SK-N-MC (cell line): ENCODE data around the gene CD79B.
"Not testable (repeated sequence)": the region's sequence is repeated elsewhere in the genome, so short reads cannot be mapped to it uniquely, and the experiment has no call there.

Source experiments
- DNase-seq: peaks from one replicate; pipeline ENCODE4 v3.0.0-alpha.2; 2011; ENCODE audit warnings: low read depth, low spot score
- H3K27ac ChIP-seq: fragments of 200-600 bp; sonication (generic); 2 replicates; pipeline ENCODE4 v1.5.1; 2016; ENCODE audit warnings: mixed run types
- H3K36me3 ChIP-seq: fragments of 200-600 bp; sonication (generic); 2 replicates; pipeline ENCODE4 v1.6.1; 2017; ENCODE audit warnings: antibody characterized with exemption, low read length, mixed read lengths; ENCODE audit not compliant: insufficient read depth
- H3K4me3 ChIP-seq: fragments of 200-600 bp; sonication (generic); 2 replicates; pipeline ENCODE4 v1.5.1; 2016
- H3K9ac ChIP-seq: fragments of 200-600 bp; sonication (generic); 2 replicates; pipeline ENCODE4 v1.8.0; 2017; ENCODE audit warnings: mixed run types, mixed read lengths; ENCODE audit not compliant: insufficient read length
- H3K9me3 ChIP-seq: fragments of 200-600 bp; sonication (generic); 2 replicates; pipeline ENCODE4 v1.6.1; 2017; ENCODE audit warnings: low read depth, mild to moderate bottlenecking, antibody characterized with exemption, low read length, moderate library complexity, mixed read lengths
- EZH2 ChIP-seq: fragments of 200-600 bp; sonication (generic); IDR thresholded peaks from one replicate; pipeline ENCODE4 v1.6.1; 2017; ENCODE audit warnings: antibody characterized with exemption
- FOXP2 ChIP-seq: optimal IDR thresholded peaks from 2 replicates; pipeline ENCODE3; 2011; ENCODE audit warnings: mild to moderate bottlenecking, moderate library complexity; ENCODE audit not compliant: insufficient read depth; ENCODE audit errors: extremely low read length, control extremely low read depth
- POLR2AphosphoS5 ChIP-seq: IDR thresholded peaks from 2 replicates; pipeline ENCODE4 v1.6.1; 2012; ENCODE audit warnings: mild to moderate bottlenecking, low read depth, low read length, borderline replicate concordance

The CD79B gene

GRCh38 chr17:63918305-63918704 lies 13.8 kb downstream of the CD79B start:
- DNase-seq = no peak
- Histone ChIP-seq H3K9ac (no peak overlapping the region), H3K27ac (no peak overlapping the region), H3K36me3 (no peaks in the 10 kb centered on the region), H3K9me3 (no peaks in the 10 kb centered on the region), H3K4me3 (no peak overlapping the region)
- TF ChIP-seq FOXP2 (no peak), EZH2 (no peak), POLR2AphosphoS5 (no peak)

- no peak overlapping the region for H3K4me3 ChIP-seq
- TF ChIP-seq POLR2AphosphoS5 (no peak), FOXP2 (no peak)
- H3K36me3 ChIP-seq = no peaks in the 10 kb centered on the region
- H3K9ac ChIP-seq = no peak overlapping the region
- H3K27ac ChIP-seq = no peak overlapping the region
- no peak for DNase-seq
- no peaks in the 10 kb centered on the region for H3K9me3 ChIP-seq
Observed at GRCh38 chr17:63917646-63918045, 14.5 kb downstream of the CD79B start.

GRCh38 chr17:63917206-63917605 lies 14.9 kb downstream of the CD79B start:
- H3K27ac ChIP-seq, H3K9ac ChIP-seq, H3K36me3 ChIP-seq, DNase-seq, H3K4me3 ChIP-seq, H3K9me3 ChIP-seq: not testable (repeated sequence)

GRCh38 chr17:63916566-63917185 lies 15.5 kb downstream of the CD79B start:
- H3K9me3 ChIP-seq = no peaks in the 10 kb centered on the region
- H3K9ac ChIP-seq = no peak overlapping the region
- no peaks in the 10 kb centered on the region for H3K36me3 ChIP-seq
- TF ChIP-seq POLR2AphosphoS5 (no peak), FOXP2 (no peak), EZH2 (no peak)
- H3K27ac ChIP-seq = no peak overlapping the region
- no peak overlapping the region for H3K4me3 ChIP-seq
- no peak for DNase-seq

GRCh38 chr17:63915753-63916152 lies 16.4 kb downstream of the CD79B start:
- not testable (repeated sequence) for H3K9me3 ChIP-seq, H3K4me3 ChIP-seq, H3K27ac ChIP-seq, H3K36me3 ChIP-seq, DNase-seq, H3K9ac ChIP-seq

- no peak for DNase-seq
- Histone ChIP-seq H3K4me3 (no peak overlapping the region), H3K9ac (no peak overlapping the region), H3K36me3 (no peaks in the 10 kb centered on the region), H3K9me3 (no peaks in the 10 kb centered on the region), H3K27ac (no peak overlapping the region)
- TF ChIP-seq POLR2AphosphoS5 (no peak), EZH2 (no peak), FOXP2 (no peak)
Observed at GRCh38 chr17:63914471-63914870, 17.7 kb downstream of the CD79B start.

- no peak for DNase-seq
- Histone ChIP-seq H3K4me3 (no peak overlapping the region), H3K36me3 (no peaks in the 10 kb centered on the region), H3K9ac (no peak overlapping the region), H3K27ac (no peak overlapping the region), H3K9me3 (no peaks in the 10 kb centered on the region)
- TF ChIP-seq EZH2 (no peak), FOXP2 (no peak), POLR2AphosphoS5 (no peak)
Observed at GRCh38 chr17:63911657-63912100, 20.5 kb downstream of the CD79B start.

- TF ChIP-seq FOXP2 (no peak), EZH2 (no peak), POLR2AphosphoS5 (no peak)
- no peak within 1 kb of the TSS for H3K4me3 ChIP-seq
- H3K36me3 ChIP-seq = no peaks in the 10 kb centered on the region
- DNase-seq = no peak
- no peak within 1 kb of the TSS for H3K27ac ChIP-seq
- H3K9ac ChIP-seq = no peak within 1 kb of the TSS
- no peaks in the 10 kb centered on the region for H3K9me3 ChIP-seq
Observed at GRCh38 chr17:63911041-63911635, 21.0 kb downstream of the CD79B start, which contains the start of gene CSHL1. CSHL1 (minus strand) TSS chr17:63911258; CDS start chr17:63911196, 62 bp downstream.

- TF ChIP-seq EZH2 = no peak
- TF ChIP-seq POLR2AphosphoS5 = no peak
- no peak for TF ChIP-seq FOXP2
- Histone ChIP-seq H3K9me3 (no peaks in the 10 kb centered on the region), H3K27ac (no peak overlapping the region), H3K9ac (no peak overlapping the region), H3K36me3 (no peaks in the 10 kb centered on the region), H3K4me3 (no peak overlapping the region)
- DNase-seq = no peak
Observed at GRCh38 chr17:63910096-63910495, 22.0 kb downstream of the CD79B start.

- not testable (repeated sequence) for H3K9ac ChIP-seq, DNase-seq, H3K9me3 ChIP-seq, H3K4me3 ChIP-seq, H3K27ac ChIP-seq, H3K36me3 ChIP-seq
Observed at GRCh38 chr17:63909586-63909985, 22.5 kb downstream of the CD79B start.

- H3K9ac ChIP-seq, H3K9me3 ChIP-seq, H3K27ac ChIP-seq, H3K36me3 ChIP-seq, H3K4me3 ChIP-seq, DNase-seq: not testable (repeated sequence)
Observed at GRCh38 chr17:63907161-63907778, 24.9 kb downstream of the CD79B start.

- not testable (repeated sequence) for H3K36me3 ChIP-seq, H3K27ac ChIP-seq, H3K9me3 ChIP-seq, H3K9ac ChIP-seq, DNase-seq, H3K4me3 ChIP-seq
Observed at GRCh38 chr17:63904796-63905195, 27.3 kb downstream of the CD79B start.

GRCh38 chr17:63903787-63904201 lies 28.3 kb downstream of the CD79B start:
- not testable (repeated sequence) for DNase-seq

More at GRCh38 chr17:63903787-63904201, 28.3 kb downstream of the CD79B start:
- not testable (repeated sequence) for H3K36me3 ChIP-seq, H3K9me3 ChIP-seq, H3K9ac ChIP-seq, H3K4me3 ChIP-seq, H3K27ac ChIP-seq
